Hair follicle dermal papilla cell (primary cell): ENCODE measurements around the gene ZNF735. TPM values are rescaled to one million over a fixed set of nuclear protein-coding genes. Genes with fewer than 3 reads are reported as not detected.

Source experiments
- total RNA-seq: library from RNA; depleted of rRNA; stranded (reverse); fragments of >200 nt; gene quantifications from 2 replicates; pipeline ENCODE4 v1.2.3, GENCODE V29; 2012

ZNF735 gene
- not detected in 2 replicates for total RNA-seq

DNA sequence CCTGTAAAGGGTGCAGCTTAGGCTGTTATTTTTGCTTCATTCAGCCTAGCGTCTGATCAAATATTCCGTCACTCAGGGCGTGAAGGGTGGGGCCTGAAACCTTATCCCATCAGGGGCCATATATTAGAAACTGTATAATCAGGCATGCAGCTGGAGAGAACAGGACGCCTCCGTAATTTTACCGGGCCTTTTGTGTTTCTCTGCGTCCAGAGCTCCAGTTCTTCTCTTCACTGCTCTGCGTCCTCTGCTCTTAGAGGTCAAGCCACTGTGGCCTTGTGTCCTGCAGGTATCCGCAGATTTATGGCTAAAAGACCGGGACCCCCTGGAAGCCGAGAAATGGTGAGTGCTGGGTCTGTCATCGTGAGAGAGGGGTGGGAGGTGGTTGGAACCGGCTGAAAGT, at the start of gene ZNF735:
Gene ZNF735, plus strand, starts transcription at position 301 of the 400 bp plus-strand sequence. Its CDS starts 0 bp downstream, at position 301.

DNA sequence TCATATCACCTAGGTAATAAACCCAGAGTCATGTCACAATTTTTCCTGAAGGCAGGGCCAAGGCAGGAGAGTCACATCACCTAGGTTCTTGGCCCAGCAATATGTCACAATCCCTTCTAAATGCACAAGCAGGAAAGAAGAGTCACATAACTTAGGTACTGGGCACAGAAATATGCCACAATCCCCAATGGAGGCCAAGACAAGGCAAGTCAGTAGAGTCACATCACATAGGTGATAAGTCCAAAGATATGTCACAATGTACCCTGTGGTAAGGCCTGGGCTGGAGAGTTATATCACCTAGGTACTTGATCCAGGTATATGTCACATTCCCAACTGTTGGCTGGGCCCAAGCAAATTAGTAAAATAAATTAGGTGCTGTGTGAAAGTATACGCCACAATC, 21.2 kb downstream of the ZNF735 start, which contains the start of gene ZNF679:
Gene ZNF679, plus strand, starts transcription at position 301 of the 400 bp plus-strand sequence. CDS start 20,644 bp downstream, outside the sequence.

Other genes with a start within 250 kb of the ZNF735 start
- not detected in 2 replicates for gene ZNF722, start 208.4 kb upstream of the ZNF735 start, total RNA-seq
- 0.24 and 0.32 TPM in 2 replicates for gene ZNF727, start 161.8 kb upstream of the ZNF735 start, total RNA-seq
- not detected in 2 replicates for gene ZNF679, start 21.3 kb downstream of the ZNF735 start, total RNA-seq
- gene ZNF736, start 106.8 kb downstream of the ZNF735 start, total RNA-seq: 10.7 and 12.0 TPM in 2 replicates